Measurements from ENCODE around the gene SFTA2. TPM values are rescaled to one million over a fixed set of nuclear protein-coding genes. Genes with fewer than 3 reads are reported as not detected.

SFTA2 gene
- total RNA-seq, 1 experiment from 2014 or later = not detected

GRCh38 chr6:30955367-30956042 is 23.5 kb upstream of the SFTA2 start:
- Histone ChIP-seq H3K79me1 (ENCODE audit: insufficient read depth, low read depth, low read length, poor library complexity, severe bottlenecking) (no peaks in the 10 kb centered on the region), H2BK12ac (ENCODE audit: insufficient read length, low read depth, low read length) (no peak overlapping the region), H3K4me2 (ENCODE audit: insufficient read depth, insufficient read length, low read length) (peak overlapping the region; percentile 44), H3K9me3 (ENCODE audit: control insufficient read depth, low read depth, low read length) (no peaks in the 10 kb centered on the region), H3K27ac (ENCODE audit: insufficient read length, low read depth, low read length) (no peak overlapping the region), H2AK5ac (ENCODE audit: insufficient read length, low read length) (no peak overlapping the region), H3T11ph (ENCODE audit: low read length) (no peak overlapping the region), H2BK120ac (ENCODE audit: low read depth, low read length, poor library complexity, severe bottlenecking) (no peak overlapping the region), H3K23ac (ENCODE audit: insufficient read length, low read depth, low read length) (no peak overlapping the region), H3K23me2 (ENCODE audit: insufficient read length, low read depth, low read length, poor library complexity, severe bottlenecking) (peaks cover 5% of the 10 kb centered on the region), H2BK5ac (ENCODE audit: insufficient read length, low read length) (no peak overlapping the region), H3K56ac (ENCODE audit: insufficient read length, low read depth, low read length) (no peak overlapping the region), H3K9ac (ENCODE audit: extremely low read depth, insufficient read length, low read length) (no peak overlapping the region), H3K18ac (ENCODE audit: insufficient read length, low read depth, low read length) (no peak overlapping the region), H2AFZ (ENCODE audit: low read length) (no peak overlapping the region), H4K5ac (ENCODE audit: insufficient read length, low read depth, low read length) (no peak overlapping the region), H4K91ac (ENCODE audit: insufficient read length, low read depth, low read length) (no peak overlapping the region), H3K4me1 (ENCODE audit: insufficient read depth, low read length) (no peaks in the 10 kb centered on the region), H4K20me1 (ENCODE audit: control insufficient read depth, insufficient read depth, insufficient read length) (no peaks in the 10 kb centered on the region), H3K14ac (ENCODE audit: insufficient read depth, low read length) (no peak overlapping the region), H3K4ac (ENCODE audit: low read depth, low read length) (no peak overlapping the region), H2BK20ac (ENCODE audit: low read depth, low read length, poor library complexity, severe bottlenecking) (no peak overlapping the region), H2BK15ac (ENCODE audit: low read depth, low read length) (no peak overlapping the region), H3K79me2 (ENCODE audit: insufficient read depth, low read length) (no peaks in the 10 kb centered on the region), H3K27me3 (ENCODE audit: insufficient read depth, low read length) (no peaks in the 10 kb centered on the region; the same call in 1 of the 2 replicates), H4K8ac (replicated peaks; ENCODE audit: insufficient read length, low read depth, low read length) (no peak overlapping the region)
- H3K4me1 Mint-ChIP-seq = peaks cover 14 to 26% of the 10 kb centered on the region in 2 experiments
- H3K27ac Mint-ChIP-seq = peak overlapping the region in 1 of 3 experiments; percentile 40; a peak in 2 of 7 replicates
- no peaks in the 10 kb centered on the region; a peak in 1 of 7 replicates for H3K36me3 Mint-ChIP-seq (ENCODE audit: insufficient read depth in 1 of 3, low read depth in 3 of 3)
- no CpG with 5 or more reads among the region's 46 CpGs for WGBS (ENCODE audit: extremely low coverage, insufficient read length, low lambda C conversion rate)
- DNase-seq = peak; percentile 77
- H3K9me3 Mint-ChIP-seq = peaks cover 0 to 2% of the 10 kb centered on the region in 2 experiments; a peak in 3 of 5 replicates
- no peak for TF ChIP-seq CTCF (conservative IDR thresholded peaks at IDR 0.05)
- H3K4me3 Mint-ChIP-seq = peak overlapping the region; percentile 59 to 72
- H3K27me3 Mint-ChIP-seq (ENCODE audit: low read depth) = peaks cover 74% of the 10 kb centered on the region

Data from H9 (cell line).